Stimulated activated CD8-positive, alpha-beta memory T cell treated with anti-CD3 and anti-CD28 coated beads, Interleukin-2, amount 100 ng/mL, for 1 hour (primary cell): ENCODE data around the gene ARHGAP15.

Experiments
- DNase-seq, 2 donors: peaks; one replicate each; pipeline ENCODE4 v3.0.0-alpha.2; 2020; ENCODE audit warnings: low read depth in 2 of 2

ARHGAP15 gene

GRCh38 chr2:143579456-143579855 lies 450.2 kb downstream of the ARHGAP15 start:
- DNase-seq, result no peak

- DNase-seq, result no peak
Observed at GRCh38 chr2:143581134-143581533, 451.9 kb downstream of the ARHGAP15 start.

- DNase-seq, result no peak
Observed at GRCh38 chr2:143582046-143582747, 453.0 kb downstream of the ARHGAP15 start.

GRCh38 chr2:143584936-143585335 lies 455.7 kb downstream of the ARHGAP15 start:
- DNase-seq, result no peak

- no peak for DNase-seq
Observed at GRCh38 chr2:143586119-143586518, 456.9 kb downstream of the ARHGAP15 start.

GRCh38 chr2:143588746-143589145 lies 459.5 kb downstream of the ARHGAP15 start:
- DNase-seq, result no peak

- DNase-seq, result no peak
Observed at GRCh38 chr2:143594161-143594560, 464.9 kb downstream of the ARHGAP15 start.

GRCh38 chr2:143594745-143595144 lies 465.5 kb downstream of the ARHGAP15 start:
- no peak for DNase-seq

GRCh38 chr2:143600116-143600515 lies 470.9 kb downstream of the ARHGAP15 start:
- DNase-seq, result no peak

GRCh38 chr2:143601828-143602227 lies 472.6 kb downstream of the ARHGAP15 start:
- no peak for DNase-seq

- DNase-seq, result no peak
Observed at GRCh38 chr2:143603035-143603655, 473.9 kb downstream of the ARHGAP15 start.

GRCh38 chr2:143603846-143604565 lies 474.8 kb downstream of the ARHGAP15 start:
- no peak for DNase-seq

- no peak for DNase-seq
Observed at GRCh38 chr2:143604566-143604959, 475.3 kb downstream of the ARHGAP15 start.

- no peak for DNase-seq
Observed at GRCh38 chr2:143607231-143608062, 478.2 kb downstream of the ARHGAP15 start.

- no peak for DNase-seq
Observed at GRCh38 chr2:143608063-143608423, 478.8 kb downstream of the ARHGAP15 start.

GRCh38 chr2:143608758-143609157 lies 479.5 kb downstream of the ARHGAP15 start:
- DNase-seq, result no peak

- no peak for DNase-seq
Observed at GRCh38 chr2:143611336-143611735, 482.1 kb downstream of the ARHGAP15 start.

GRCh38 chr2:143615562-143615961 lies 486.3 kb downstream of the ARHGAP15 start:
- DNase-seq, result no peak

- no peak for DNase-seq
Observed at GRCh38 chr2:143616452-143616851, 487.2 kb downstream of the ARHGAP15 start.

GRCh38 chr2:143617803-143618415 lies 488.7 kb downstream of the ARHGAP15 start:
- DNase-seq, result no peak

- no peak for DNase-seq
Observed at GRCh38 chr2:143622106-143622505, 492.9 kb downstream of the ARHGAP15 start.
